Choroid plexus epithelial cell (primary cell): Measurements from ENCODE around the gene GPR162.
A peak's percentile ranks its signal among the peaks of the same experiment; 100 is the strongest.

Experiments used
- DNase-seq: peaks from one replicate; pipeline ENCODE4 v3.0.0-alpha.2; 2010; ENCODE audit warnings: low read depth
- H3K4me3 ChIP-seq: 2 replicates; pipeline ENCODE4 v1.5.1; 2011; ENCODE audit warnings: low read depth, mild to moderate bottlenecking, control low read depth, low read length, moderate library complexity
- CTCF ChIP-seq: conservative IDR thresholded peaks from 2 replicates; pipeline ENCODE4 v1.5.1; 2011; ENCODE audit warnings: low read depth, mild to moderate bottlenecking, control low read depth, inconsistent platforms, low read length, moderate library complexity

Gene GPR162

GRCh38 chr12:6817662-6818157, 3.9 kb upstream of the GPR162 start:
- DNase-seq: no peak
- H3K4me3 ChIP-seq: no peak overlapping the region
- TF ChIP-seq CTCF: no peak

- no peak overlapping the region for H3K4me3 ChIP-seq
- no peak for TF ChIP-seq CTCF
- DNase-seq: no peak
Observed at GRCh38 chr12:6818222-6818621, 3.4 kb upstream of the GPR162 start.

- no peak for TF ChIP-seq CTCF
- DNase-seq: no peak
- H3K4me3 ChIP-seq: no peak overlapping the region
Observed at GRCh38 chr12:6818645-6819044, 3.0 kb upstream of the GPR162 start.

- no peak for TF ChIP-seq CTCF
- H3K4me3 ChIP-seq: no peak overlapping the region
- no peak for DNase-seq
Observed at GRCh38 chr12:6819106-6820030, 2.3 kb upstream of the GPR162 start.

GRCh38 chr12:6820166-6820565, 1.5 kb upstream of the GPR162 start:
- no peak overlapping the region for H3K4me3 ChIP-seq
- no peak for TF ChIP-seq CTCF
- no peak for DNase-seq

- TF ChIP-seq CTCF: no peak
- DNase-seq: no peak
- peak overlapping the region; percentile 58 for H3K4me3 ChIP-seq
Observed at GRCh38 chr12:6822426-6823135, 960 bp downstream of the GPR162 start.
